WI38 (cell line): ENCODE measurements around the gene CUEDC1.

Source experiments
- H3K4me3 ChIP-seq: 2 replicates; pipeline ENCODE4 v1.5.1; 2011; ENCODE audit warnings: low read depth, mild to moderate bottlenecking, control low read depth, low read length
- CTCF ChIP-seq: IDR thresholded peaks from 2 replicates; pipeline ENCODE4 v1.5.1; 2012; ENCODE audit warnings: low read depth, mild to moderate bottlenecking, control low read depth, low read length

The CUEDC1 gene

GRCh38 chr17:57833179-57833939 lies 121.9 kb downstream of the CUEDC1 start:
- peak; percentile 84 for TF ChIP-seq CTCF
- H3K4me3 ChIP-seq, result peak overlapping the region; percentile 49

GRCh38 chr17:57832314-57833178 lies 122.7 kb downstream of the CUEDC1 start:
- H3K4me3 ChIP-seq, result peak overlapping the region; percentile 49
- TF ChIP-seq CTCF, result no peak

GRCh38 chr17:57830880-57831279 lies 124.3 kb downstream of the CUEDC1 start:
- no peak for TF ChIP-seq CTCF

DNA sequence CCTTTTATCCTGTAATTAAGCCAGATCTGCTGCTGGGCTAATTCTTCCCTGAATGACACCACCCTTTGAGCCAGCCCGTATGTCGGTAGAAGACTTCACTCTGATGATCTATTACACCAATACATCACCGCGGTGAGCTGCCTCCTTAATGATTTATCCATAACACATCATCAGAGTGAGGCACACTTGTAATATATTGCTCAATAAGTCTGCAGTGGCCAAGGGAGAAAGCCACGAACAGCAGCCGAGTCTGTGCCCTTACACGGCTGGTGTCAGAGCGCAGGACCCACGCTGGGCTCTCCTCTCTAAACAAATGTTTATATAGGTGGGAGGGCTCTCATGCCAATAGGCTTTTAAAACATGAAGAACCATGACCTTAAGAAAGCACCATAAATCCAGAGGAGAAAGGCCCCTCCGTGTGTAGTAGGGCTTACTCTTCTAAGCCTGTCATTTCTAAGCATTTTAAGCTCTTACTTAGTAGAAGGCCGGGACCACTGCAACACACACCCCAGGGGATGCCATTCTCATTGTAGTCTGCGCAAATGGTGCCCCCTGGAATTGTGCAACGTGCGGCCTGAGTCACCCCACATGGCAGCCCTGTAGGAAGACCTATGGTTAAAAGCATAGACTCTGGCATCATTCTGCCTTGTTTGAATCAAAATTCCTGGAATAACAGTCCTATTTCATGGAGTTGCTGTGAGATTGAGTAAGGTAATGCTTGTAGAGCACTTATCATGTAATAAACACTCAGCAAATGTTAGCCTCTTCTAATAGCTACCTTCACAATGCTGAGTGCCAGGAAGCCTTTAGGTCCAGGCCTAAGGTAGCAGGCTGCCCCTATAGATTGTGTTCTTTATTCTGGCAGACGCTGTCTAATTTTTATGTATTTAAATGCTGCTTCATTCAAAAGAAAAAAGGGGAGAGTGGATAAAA lies 131.5 kb downstream of the CUEDC1 start:
- no peak overlapping the region for H3K4me3 ChIP-seq
- no peak for TF ChIP-seq CTCF

More at GRCh38 chr17:57830880-57831279, 124.3 kb downstream of the CUEDC1 start:
- no peak overlapping the region for H3K4me3 ChIP-seq

GRCh38 chr17:57819867-57820266 lies 135.3 kb downstream of the CUEDC1 start:
- no peak overlapping the region for H3K4me3 ChIP-seq
- TF ChIP-seq CTCF, result no peak

GRCh38 chr17:57819285-57819684 lies 135.9 kb downstream of the CUEDC1 start:
- no peak for TF ChIP-seq CTCF
- no peak overlapping the region for H3K4me3 ChIP-seq
